ENCODE measurements around the gene INF2. TPM values are rescaled to one million over a fixed set of nuclear protein-coding genes. Genes with fewer than 3 reads are reported as not detected.
"Not testable (repeated sequence)": the region's sequence is repeated elsewhere in the genome, so short reads cannot be mapped to it uniquely, and the experiment has no call there.

The INF2 gene
- total and polyA plus RNA-seq, 12 donors = 22.5 to 73.8 (median 28.4) TPM

DNA sequence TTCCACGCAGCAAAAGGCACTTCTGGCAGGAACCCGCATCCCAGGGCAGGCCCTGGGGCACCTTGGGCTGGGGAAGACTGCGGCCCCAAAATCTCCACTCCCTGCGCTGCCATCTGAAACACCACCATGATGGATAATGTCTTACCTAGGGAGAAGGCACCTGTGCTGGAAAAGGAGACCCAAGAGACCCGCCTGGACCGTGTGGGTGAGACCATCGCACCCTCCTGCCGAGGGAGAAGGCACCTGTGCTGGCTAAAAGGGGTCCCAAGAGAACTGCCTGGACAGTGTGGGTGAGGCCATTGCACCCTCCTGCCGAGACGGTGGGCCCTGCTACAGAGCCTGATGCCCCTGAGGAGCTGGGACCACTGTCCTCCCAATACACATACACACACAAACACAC, 24.8 kb upstream of the INF2 start:
- TF ChIP-seq, protein P1, sequence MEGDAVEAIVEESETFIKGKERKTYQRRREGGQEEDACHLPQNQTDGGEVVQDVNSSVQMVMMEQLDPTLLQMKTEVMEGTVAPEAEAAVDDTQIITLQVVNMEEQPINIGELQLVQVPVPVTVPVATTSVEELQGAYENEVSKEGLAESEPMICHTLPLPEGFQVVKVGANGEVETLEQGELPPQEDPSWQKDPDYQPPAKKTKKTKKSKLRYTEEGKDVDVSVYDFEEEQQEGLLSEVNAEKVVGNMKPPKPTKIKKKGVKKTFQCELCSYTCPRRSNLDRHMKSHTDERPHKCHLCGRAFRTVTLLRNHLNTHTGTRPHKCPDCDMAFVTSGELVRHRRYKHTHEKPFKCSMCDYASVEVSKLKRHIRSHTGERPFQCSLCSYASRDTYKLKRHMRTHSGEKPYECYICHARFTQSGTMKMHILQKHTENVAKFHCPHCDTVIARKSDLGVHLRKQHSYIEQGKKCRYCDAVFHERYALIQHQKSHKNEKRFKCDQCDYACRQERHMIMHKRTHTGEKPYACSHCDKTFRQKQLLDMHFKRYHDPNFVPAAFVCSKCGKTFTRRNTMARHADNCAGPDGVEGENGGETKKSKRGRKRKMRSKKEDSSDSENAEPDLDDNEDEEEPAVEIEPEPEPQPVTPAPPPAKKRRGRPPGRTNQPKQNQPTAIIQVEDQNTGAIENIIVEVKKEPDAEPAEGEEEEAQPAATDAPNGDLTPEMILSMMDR (IDR thresholded peaks at IDR 0.05) = no peak
- intact Hi-C loops (cut with DNase I) = loop anchor here in 1 of 10 donors (2.0 kb wide), 1 partner anchor 44 kb away; no protein-coding TSS in a partner anchor
- Histone ChIP-seq H3K4me1 (peaks cover 0 to 27% (median 20%) of the 10 kb centered on the region in 9 donors), H3K36me3 (no peaks in the 10 kb centered on the region), H3K4me3 (no peak overlapping the region), H3K27me3 (peaks cover 0 to 17% (median 0%) of the 10 kb centered on the region in 7 donors), H3K27ac (no peak overlapping the region), H3K9me3 (peaks cover 0 to 7% (median 0%) of the 10 kb centered on the region in 11 donors)
- ATAC-seq = no peak
- 90 to 93% methylated on average over 10 of the region's 10 CpGs for WGBS, 2 donors
- DNase-seq = no peak

DNA sequence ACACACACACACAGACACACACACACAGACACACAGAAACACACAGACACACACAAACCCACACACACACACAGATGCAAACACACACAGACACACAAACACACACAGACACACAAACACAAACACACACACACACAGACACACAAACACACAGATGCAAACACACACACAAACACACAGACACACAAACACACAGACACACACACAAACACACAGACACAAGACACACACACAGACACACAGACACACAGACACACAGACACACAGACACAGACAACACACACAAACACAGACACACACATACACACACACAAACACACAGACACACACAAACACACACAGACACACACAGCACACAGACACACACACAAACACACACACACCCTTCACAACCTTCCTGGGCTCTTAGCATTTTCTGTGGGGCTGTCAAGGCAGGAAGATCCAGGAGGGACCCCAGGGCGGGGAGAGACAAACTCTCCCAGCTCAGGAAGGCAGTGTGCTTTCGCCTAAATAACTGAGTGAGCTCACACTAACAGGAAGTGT, 24.2 kb upstream of the INF2 start:
- Histone ChIP-seq H3K4me1 (peaks cover 0 to 21% (median 14%) of the 10 kb centered on the region in 9 donors), H3K27ac (no peak overlapping the region), H3K4me3 (no peak overlapping the region), H3K9me3 (peaks cover 0 to 7% (median 0%) of the 10 kb centered on the region in 11 donors), H3K36me3 (no peaks in the 10 kb centered on the region), H3K27me3 (peaks cover 0 to 11% (median 0%) of the 10 kb centered on the region in 7 donors)
- TF ChIP-seq, protein P1 (IDR thresholded peaks at IDR 0.05) = no peak
- intact Hi-C loops (cut with DNase I) = loop anchor here in 1 of 10 donors (2.0 kb wide), 1 partner anchor 44 kb away; no protein-coding TSS in a partner anchor
- DNase-seq (no peak), ATAC-seq (peak in 3 of 8 donors; percentile 13 to 37 (median 27))
- WGBS, 2 donors = 46 to 58% methylated on average over 2 of the region's 2 CpGs

DNA sequence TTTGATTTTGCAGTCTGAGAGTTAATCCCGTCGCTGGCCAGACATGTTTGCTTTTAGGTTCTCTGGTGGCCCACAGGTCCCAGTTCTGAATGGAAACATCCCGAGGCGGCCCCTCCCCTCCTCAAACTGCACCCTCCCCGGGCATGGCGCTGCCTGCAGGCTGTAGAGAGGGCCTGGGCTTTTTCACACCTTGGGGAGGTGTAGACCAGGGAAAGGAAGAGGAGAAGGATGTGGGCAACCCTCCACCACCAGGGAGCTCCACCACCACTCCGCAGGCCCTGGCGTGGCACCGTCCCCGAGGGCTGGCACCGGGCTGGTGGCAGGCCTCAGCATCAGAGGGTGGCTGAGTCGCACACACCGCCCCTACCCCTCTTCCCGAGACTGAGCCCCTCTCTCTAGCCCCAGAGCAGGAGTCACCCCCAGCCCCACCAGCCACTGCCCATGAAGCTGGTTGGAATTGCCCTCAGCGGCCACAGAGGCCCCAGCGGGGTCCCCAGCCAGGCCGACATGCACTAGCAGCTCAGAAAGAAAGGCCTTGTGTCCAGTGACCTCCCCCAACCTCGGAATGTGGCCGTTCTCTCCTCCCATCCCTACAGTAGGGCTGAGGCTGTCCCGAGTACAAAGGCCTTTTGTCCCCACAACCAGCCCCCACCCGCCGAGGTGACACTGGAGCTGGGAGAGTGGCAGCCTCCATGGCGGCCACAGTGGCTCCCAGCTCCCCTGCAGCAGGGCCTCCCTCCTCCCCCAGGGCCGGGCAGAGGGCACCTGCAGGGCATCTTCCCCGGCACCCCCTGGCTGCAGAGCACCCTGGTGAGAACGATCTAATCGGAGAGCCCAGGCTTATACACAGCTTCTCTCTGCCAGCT, 23.5 kb upstream of the INF2 start:
- intact Hi-C loops (cut with DNase I) = loop anchor here in 1 of 10 donors (2.0 kb wide), 1 partner anchor 43 kb away; no protein-coding TSS in a partner anchor
- 58 to 59% methylated on average over 27 of the region's 27 CpGs for WGBS, 2 donors
- ATAC-seq (peak; percentile 70 to 89 (median 78)), DNase-seq (no peak)
- no peak overlapping the region for H3K27ac ChIP-seq
- peaks cover 0 to 7% (median 0%) of the 10 kb centered on the region in 11 donors for H3K9me3 ChIP-seq
- TF ChIP-seq, protein P1 (IDR thresholded peaks at IDR 0.05) = peak in 8 of 9 donors; percentile 20 to 50 (median 43)
- H3K4me3 ChIP-seq = no peak overlapping the region
- peaks cover 0 to 4% (median 0%) of the 10 kb centered on the region in 7 donors for H3K27me3 ChIP-seq
- H3K36me3 ChIP-seq = no peaks in the 10 kb centered on the region
- H3K4me1 ChIP-seq = peaks cover 0 to 14% (median 8%) of the 10 kb centered on the region in 9 donors

DNA sequence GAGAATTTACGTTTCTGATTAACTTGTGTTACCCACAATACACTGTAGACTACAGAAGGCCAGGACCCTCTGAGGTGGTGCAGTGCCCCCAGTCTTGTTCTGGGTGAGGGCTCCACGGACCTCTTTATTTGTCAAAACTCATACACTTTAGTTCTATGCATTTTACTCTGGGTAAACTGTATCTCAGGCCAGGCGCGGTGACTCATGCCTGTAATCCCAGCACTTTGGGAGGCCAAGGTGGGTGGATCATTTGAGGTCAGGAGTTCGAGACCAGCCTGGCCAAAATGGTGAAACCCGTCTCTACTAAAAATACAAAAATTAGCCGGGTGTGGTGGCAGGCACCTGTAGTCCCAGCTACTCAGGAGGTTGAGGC, 22.9 kb upstream of the INF2 start:
- 82 to 92% methylated on average over 7 of the region's 7 CpGs for WGBS, 2 donors
- H3K4me1 ChIP-seq = peaks cover 0 to 12% (median 8%) of the 10 kb centered on the region in 9 donors
- ATAC-seq; H3K9me3 ChIP-seq; H3K4me3 ChIP-seq; intact Hi-C loops (cut with DNase I); H3K36me3 ChIP-seq; DNase-seq; H3K27me3 ChIP-seq; H3K27ac ChIP-seq: not testable (repeated sequence)
